K562 (cell line): Measurements from ENCODE around the gene GNAS-AS1. TPM values are rescaled to one million over a fixed set of nuclear protein-coding genes. Genes with fewer than 3 reads are reported as not detected.

Experiments used
- ATAC-seq: fragments of 200-7000 bp; cut with Tn5 transposase; 3 replicates; pipeline ENCODE4 v1.9.1; 2020; ENCODE audit warnings: moderate library complexity
- BruUV-seq: library from RNA; stranded (reverse); fragments of 400-500 nt; replicated peaks from 2 replicates; lab custom pipeline; 2021; lab: Mats Ljungman, UMichigan
- CTCF ChIA-PET: fragments of 300-600 bp; formaldehyde crosslinking; extraction: SDS; loops from one replicate; lab custom pipeline; 2021; ENCODE audit warnings: low intra/inter-chr PET ratio; lab: Yijun Ruan, JAX
- POLR2A ChIA-PET: fragments of 300-600, 350-650 bp; sonication (Branson Sonifier 250); formaldehyde crosslinking; extraction: SDS; loops from one replicate; lab custom pipeline; 2021; ENCODE audit warnings: antibody characterized with exemption, inconsistent platforms; lab: Yijun Ruan, JAX
- DNase-seq, 4 experiments: peaks; one replicate each; pipeline versions ENCODE4 v3.0.0 to v3.0.0-alpha.2; 2011 to 2018; ENCODE audit warnings: low spot score in 3 of 4, mixed read lengths in 3 of 4; ENCODE audit errors: extremely low read depth in 1 of 4
- FAIRE-seq: peaks from 2 replicates; lab custom pipeline; 2011; peaks lifted over from hg19 to GRCh38; lab: Jason Lieb, UNC
- H2AFZ ChIP-seq: 2 replicates; pipeline ENCODE4 v1.6.0; 2011; ENCODE audit warnings: low read depth, low read length, control low read depth, inconsistent platforms
- H3K27ac ChIP-seq: fragments of 200-600 bp; 3 replicates; pipeline ENCODE4 v1.8.0; 2011; ENCODE audit warnings: low read depth, mild to moderate bottlenecking, control low read depth, inconsistent platforms, low read length, moderate library complexity, mixed read lengths; ENCODE audit errors: extremely low read depth
- H3K27me3 ChIP-seq, 2 experiments: fragments of 300-600 bp in 1 of 2; 2 replicates in 1 of 2; 3 replicates in 1 of 2; pipeline versions ENCODE4 v1.6.0 to v1.8.0; 2011; ENCODE audit warnings: inconsistent platforms in 2 of 2, low read length in 2 of 2, mild to moderate bottlenecking in 1 of 2, mixed read lengths in 1 of 2, moderate library complexity in 1 of 2; ENCODE audit not compliant: control insufficient read depth in 2 of 2, insufficient read depth in 2 of 2
- H3K36me3 ChIP-seq: fragments of 300-600 bp; 3 replicates; pipeline ENCODE4 v1.8.0; 2011; ENCODE audit warnings: mild to moderate bottlenecking, low read length, inconsistent platforms; ENCODE audit not compliant: control insufficient read depth, insufficient read depth
- H3K4me1 ChIP-seq, 2 experiments: fragments of 200-600 bp in 1 of 2; replicated peaks in 1 of 2; 2 replicates in 1 of 2; 3 replicates in 1 of 2; pipeline versions ENCODE4 v1.5.1 to v1.8.0; 2011; ENCODE audit warnings: inconsistent platforms in 2 of 2, low read length in 2 of 2, mild to moderate bottlenecking in 1 of 2, mixed read lengths in 1 of 2, moderate library complexity in 1 of 2; ENCODE audit not compliant: control insufficient read depth in 2 of 2, insufficient read depth in 2 of 2
- H3K4me2 ChIP-seq: 2 replicates; pipeline ENCODE4 v1.6.1; 2011; ENCODE audit warnings: low read length, control low read depth, inconsistent platforms, mixed read lengths; ENCODE audit not compliant: insufficient read depth
- H3K4me3 ChIP-seq: fragments of 200-600 bp; sonication (generic), shearing (Covaris generic); 2 replicates; pipeline ENCODE4 v1.5.1; 2016; ENCODE audit warnings: control low read depth, inconsistent platforms
- H3K79me2 ChIP-seq: fragments of 200-600 bp; 3 replicates; pipeline ENCODE4 v1.8.0; 2011; ENCODE audit warnings: low read length, inconsistent platforms; ENCODE audit not compliant: control insufficient read depth, insufficient read depth
- H3K9ac ChIP-seq, 2 experiments: 2 replicates each; pipeline versions ENCODE4 v1.6.0 to v1.6.1; 2011; ENCODE audit warnings: low read depth in 2 of 2, low read length in 2 of 2, control low read depth in 1 of 2, inconsistent platforms in 1 of 2, mild to moderate bottlenecking in 1 of 2, mixed read lengths in 1 of 2; ENCODE audit not compliant: insufficient read depth in 1 of 2
- H3K9me1 ChIP-seq: one replicate; pipeline ENCODE4 v1.6.0; 2011; ENCODE audit warnings: inconsistent platforms, mild to moderate bottlenecking, low read length, moderate library complexity; ENCODE audit not compliant: control insufficient read depth, insufficient read depth
- H3K9me3 ChIP-seq: replicated peaks from 2 replicates; pipeline ENCODE4 v1.5.1; 2011; ENCODE audit warnings: low read depth, low read length, inconsistent platforms; ENCODE audit not compliant: control insufficient read depth, insufficient read depth
- H4K20me1 ChIP-seq: replicated peaks from 2 replicates; pipeline ENCODE4 v1.6.1; 2011; ENCODE audit warnings: low read length, inconsistent platforms, mixed read lengths; ENCODE audit not compliant: control insufficient read depth, insufficient read depth
- ATF1 ChIP-seq, 2 experiments: fragments of 450-650 bp in 1 of 2; IDR thresholded peaks; 2 replicates each; pipeline ENCODE4 v1.6.1; 2016; ENCODE audit warnings: missing compliant biosample characterization in 1 of 2, missing genetic modification characterization in 1 of 2
- GTF2A2 ChIP-seq: IDR thresholded peaks from 2 replicates; pipeline ENCODE4 v1.6.1; 2016; ENCODE audit warnings: mild to moderate bottlenecking, missing genetic modification characterization, missing compliant biosample characterization
- HEY1 ChIP-seq: fragments of 250-450 bp; sonication (Bioruptor Pico); IDR thresholded peaks from 2 replicates; pipeline ENCODE4 v1.5.0; 2020; ENCODE audit warnings: mild to moderate bottlenecking, moderate library complexity, borderline replicate concordance
- MTA2 ChIP-seq: fragments of 450-650 bp; IDR thresholded peaks from 2 replicates; pipeline ENCODE4 v1.6.1; 2016; ENCODE audit warnings: low read depth
- PCBP2 ChIP-seq: fragments of 200-400 bp; formaldehyde crosslinking; IDR thresholded peaks from 2 replicates; pipeline ENCODE4 v1.6.1; 2018; ENCODE audit warnings: low read length, low read depth, mild to moderate bottlenecking, moderate library complexity; ENCODE audit not compliant: poor library complexity, severe bottlenecking
- SMARCA5 ChIP-seq: fragments of 450-650 bp; IDR thresholded peaks from 2 replicates; pipeline ENCODE4 v1.6.1; 2016
- YY1 ChIP-seq, 3 experiments: IDR thresholded peaks; 2 replicates each; pipeline ENCODE4 v1.6.1; 2011; ENCODE audit warnings: low read length in 2 of 3, mild to moderate bottlenecking in 2 of 3, moderate library complexity in 2 of 3, borderline replicate concordance in 1 of 3, control low read depth in 1 of 3, low read depth in 1 of 3; ENCODE audit not compliant: insufficient read depth in 3 of 3, insufficient replicate concordance in 2 of 3, control insufficient read depth in 1 of 3, insufficient read length in 1 of 3; ENCODE audit errors: extremely low read depth in 1 of 3
- ZNF212 ChIP-seq: fragments of 450-650 bp; formaldehyde crosslinking; IDR thresholded peaks from 2 replicates; pipeline ENCODE4 v1.4.0; 2020; ENCODE audit warnings: mild to moderate bottlenecking
- ZNF668 ChIP-seq: fragments of 250-450 bp; sonication (Bioruptor Pico); IDR thresholded peaks from 2 replicates; pipeline ENCODE4 v1.8.0; 2022; ENCODE audit warnings: mild to moderate bottlenecking, inconsistent platforms
- WGBS: fragments of 100-300 bp; shearing (Covaris generic); methylation state at CpG from one replicate; pipeline ENCODE4 v1.1.6; 2016; ENCODE audit warnings: low coverage, mixed read lengths; ENCODE audit not compliant: insufficient coverage; ENCODE audit errors: missing lambda C conversion rate; 5-methylcytosine and 5-hydroxymethylcytosine counted together
- in situ Hi-C: fragments of 300-500 bp; cut with MboI; formaldehyde crosslinking; loops from 4 replicates; pipeline ENCODE4 v1.15.0; 2018; ENCODE audit warnings: inconsistent platforms, mixed read lengths
- intact Hi-C: fragments of 100-400 bp; cut with micrococcal nuclease; formaldehyde crosslinking; loops from 2 replicates; pipeline ENCODE4 v1.14.2; 2022
- polyA plus RNA-seq, 8 experiments: library from polyadenylated mRNA; depleted of rRNA in 4 of 8; stranded (reverse) in 5 of 8; unstranded in 3 of 8; fragments of >200 nt; fragmentation: Nextera tagmentation in 2 of 8; fragmentation: Illumina TruSeq in 1 of 8; extraction: Ambion mirVana in 2 of 8; extraction: Trizol in 1 of 8; gene quantifications; 2 replicates each; pipeline versions ENCODE4 v1.2.1 to v1.2.3, GENCODE V29; 2011 to 2014; ENCODE audit warnings: inconsistent platforms in 1 of 8, missing spikeins in 1 of 8
- total RNA-seq, 7 experiments: library from RNA; depleted of rRNA in 6 of 7; stranded (reverse); fragments of >200 nt in 6 of 7; fragmentation: Illumina TruSeq in 2 of 7; extraction: Trizol in 2 of 7; gene quantifications; 2 replicates each; pipeline versions ENCODE4 v1.2.1 to v1.2.3, GENCODE V29; 2011 to 2021; ENCODE audit warnings: low replicate concordance in 1 of 7
- TF ChIP-seq, protein P1 (sequence below): fragments of 450-650 bp; formaldehyde crosslinking; IDR thresholded peaks from 2 replicates; pipeline ENCODE4 v1.4.0; 2020; ENCODE audit warnings: mild to moderate bottlenecking, moderate library complexity
- TF ChIP-seq, protein P2 (sequence below): fragments of 450-650 bp; IDR thresholded peaks from 2 replicates; pipeline ENCODE4 v1.6.1; 2018; ENCODE audit not compliant: partially characterized antibody
- TF ChIP-seq, protein P3 (sequence below), 2 experiments: IDR thresholded peaks; 2 replicates each; pipeline ENCODE4 v1.6.1; 2012; ENCODE audit warnings: improper control_type of control experiment in 2 of 2, low read depth in 2 of 2, low read length in 2 of 2, borderline replicate concordance in 1 of 2

Gene GNAS-AS1
- total and polyA plus RNA-seq, 9 of the 15 experiments (the other 6 are each of a cell fraction or from before 2014, with no cell fraction given), result 0.04 to 2.5 (median 0.25) TPM

DNA sequence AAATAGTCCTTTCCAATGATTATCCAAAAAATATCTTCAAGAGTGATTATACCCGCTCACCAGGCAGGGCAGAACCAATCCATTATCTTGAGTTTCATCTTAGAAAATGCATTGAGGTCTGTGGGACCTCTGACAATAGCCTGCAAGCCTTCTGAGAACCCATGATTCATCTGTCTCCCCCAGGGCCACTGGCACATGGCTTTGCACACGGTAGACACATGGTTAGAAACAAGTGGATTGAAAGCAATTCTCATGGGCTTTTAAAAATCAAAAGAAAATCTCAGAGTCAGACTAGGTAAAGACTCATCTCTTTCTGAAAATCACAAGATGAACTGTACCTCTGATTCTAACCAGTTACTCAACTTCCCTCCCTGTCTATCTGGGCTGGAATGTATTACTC is 15.5 kb downstream of the GNAS-AS1 start:
- no peak for ATAC-seq
- Histone ChIP-seq H4K20me1 (peaks cover 4% of the 10 kb centered on the region; the same call in 1 of the 2 replicates), H3K27ac (no peak overlapping the region), H3K4me1 (peaks cover 0 to 10% of the 10 kb centered on the region in 2 experiments; a peak in 1 of 5 replicates), H3K36me3 (no peaks in the 10 kb centered on the region), H3K9ac (no peak overlapping the region), H3K4me3 (no peak overlapping the region), H3K27me3 (peaks cover 17 to 43% of the 10 kb centered on the region in 2 experiments), H3K9me1 (no peaks in the 10 kb centered on the region), H3K9me3 (no peaks in the 10 kb centered on the region), H3K4me2 (no peak overlapping the region), H2AFZ (no peak overlapping the region), H3K79me2 (no peaks in the 10 kb centered on the region)
- 4% methylated on average over 2 of the region's 2 CpGs for WGBS
- ChIA-PET POLR2A (no interaction called here), CTCF (no interaction called here)
- in situ Hi-C loops (no loop called here), intact Hi-C loops (loop anchor here (5.0 to 10.0 kb wide), 2 partner anchors 183 to 600 kb away; partner anchors contain the start of gene STX16)
- BruUV-seq, result no TSS peak
- DNase-seq, result no peak
- no peak for FAIRE-seq
- no peak for TF ChIP-seq ZNF668 (CRISPR knock-in tag)
- no peak for TF ChIP-seq YY1 (IDR thresholded peaks at IDR 0.05; ENCODE audit: borderline replicate concordance in 1 of 3, control insufficient read depth in 1 of 3, extremely low read depth in 1 of 3, insufficient read depth in 3 of 3, insufficient read length in 1 of 3, insufficient replicate concordance in 2 of 3, low read depth in 1 of 3, low read length in 2 of 3)
- no peak for TF ChIP-seq MTA2
- TF ChIP-seq HEY1 (CRISPR knock-in tag), result no peak
- TF ChIP-seq, protein P1, sequence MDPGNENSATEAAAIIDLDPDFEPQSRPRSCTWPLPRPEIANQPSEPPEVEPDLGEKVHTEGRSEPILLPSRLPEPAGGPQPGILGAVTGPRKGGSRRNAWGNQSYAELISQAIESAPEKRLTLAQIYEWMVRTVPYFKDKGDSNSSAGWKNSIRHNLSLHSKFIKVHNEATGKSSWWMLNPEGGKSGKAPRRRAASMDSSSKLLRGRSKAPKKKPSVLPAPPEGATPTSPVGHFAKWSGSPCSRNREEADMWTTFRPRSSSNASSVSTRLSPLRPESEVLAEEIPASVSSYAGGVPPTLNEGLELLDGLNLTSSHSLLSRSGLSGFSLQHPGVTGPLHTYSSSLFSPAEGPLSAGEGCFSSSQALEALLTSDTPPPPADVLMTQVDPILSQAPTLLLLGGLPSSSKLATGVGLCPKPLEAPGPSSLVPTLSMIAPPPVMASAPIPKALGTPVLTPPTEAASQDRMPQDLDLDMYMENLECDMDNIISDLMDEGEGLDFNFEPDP (CRISPR knock-in tag), result no peak
- no peak for TF ChIP-seq SMARCA5
- no peak for TF ChIP-seq PCBP2
- TF ChIP-seq ATF1 (CRISPR knock-in tag; IDR thresholded peaks at IDR 0.05), result no peak
- TF ChIP-seq ATF1 (tag; IDR thresholded peaks at IDR 0.05), result no peak
- TF ChIP-seq GTF2A2 (tag), result no peak
- TF ChIP-seq, protein P2, sequence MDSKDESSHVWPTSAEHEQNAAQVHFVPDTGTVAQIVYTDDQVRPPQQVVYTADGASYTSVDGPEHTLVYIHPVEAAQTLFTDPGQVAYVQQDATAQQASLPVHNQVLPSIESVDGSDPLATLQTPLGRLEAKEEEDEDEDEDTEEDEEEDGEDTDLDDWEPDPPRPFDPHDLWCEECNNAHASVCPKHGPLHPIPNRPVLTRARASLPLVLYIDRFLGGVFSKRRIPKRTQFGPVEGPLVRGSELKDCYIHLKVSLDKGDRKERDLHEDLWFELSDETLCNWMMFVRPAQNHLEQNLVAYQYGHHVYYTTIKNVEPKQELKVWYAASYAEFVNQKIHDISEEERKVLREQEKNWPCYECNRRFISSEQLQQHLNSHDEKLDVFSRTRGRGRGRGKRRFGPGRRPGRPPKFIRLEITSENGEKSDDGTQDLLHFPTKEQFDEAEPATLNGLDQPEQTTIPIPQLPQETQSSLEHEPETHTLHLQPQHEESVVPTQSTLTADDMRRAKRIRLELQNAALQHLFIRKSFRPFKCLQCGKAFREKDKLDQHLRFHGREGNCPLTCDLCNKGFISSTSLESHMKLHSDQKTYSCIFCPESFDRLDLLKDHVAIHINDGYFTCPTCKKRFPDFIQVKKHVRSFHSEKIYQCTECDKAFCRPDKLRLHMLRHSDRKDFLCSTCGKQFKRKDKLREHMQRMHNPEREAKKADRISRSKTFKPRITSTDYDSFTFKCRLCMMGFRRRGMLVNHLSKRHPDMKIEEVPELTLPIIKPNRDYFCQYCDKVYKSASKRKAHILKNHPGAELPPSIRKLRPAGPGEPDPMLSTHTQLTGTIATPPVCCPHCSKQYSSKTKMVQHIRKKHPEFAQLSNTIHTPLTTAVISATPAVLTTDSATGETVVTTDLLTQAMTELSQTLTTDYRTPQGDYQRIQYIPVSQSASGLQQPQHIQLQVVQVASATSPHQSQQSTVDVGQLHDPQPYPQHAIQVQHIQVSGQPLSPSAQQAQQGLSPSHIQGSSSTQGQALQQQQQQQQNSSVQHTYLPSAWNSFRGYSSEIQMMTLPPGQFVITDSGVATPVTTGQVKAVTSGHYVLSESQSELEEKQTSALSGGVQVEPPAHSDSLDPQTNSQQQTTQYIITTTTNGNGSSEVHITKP, result no peak
- TF ChIP-seq ZNF212 (CRISPR knock-in tag), result no peak
- TF ChIP-seq, protein P3, sequence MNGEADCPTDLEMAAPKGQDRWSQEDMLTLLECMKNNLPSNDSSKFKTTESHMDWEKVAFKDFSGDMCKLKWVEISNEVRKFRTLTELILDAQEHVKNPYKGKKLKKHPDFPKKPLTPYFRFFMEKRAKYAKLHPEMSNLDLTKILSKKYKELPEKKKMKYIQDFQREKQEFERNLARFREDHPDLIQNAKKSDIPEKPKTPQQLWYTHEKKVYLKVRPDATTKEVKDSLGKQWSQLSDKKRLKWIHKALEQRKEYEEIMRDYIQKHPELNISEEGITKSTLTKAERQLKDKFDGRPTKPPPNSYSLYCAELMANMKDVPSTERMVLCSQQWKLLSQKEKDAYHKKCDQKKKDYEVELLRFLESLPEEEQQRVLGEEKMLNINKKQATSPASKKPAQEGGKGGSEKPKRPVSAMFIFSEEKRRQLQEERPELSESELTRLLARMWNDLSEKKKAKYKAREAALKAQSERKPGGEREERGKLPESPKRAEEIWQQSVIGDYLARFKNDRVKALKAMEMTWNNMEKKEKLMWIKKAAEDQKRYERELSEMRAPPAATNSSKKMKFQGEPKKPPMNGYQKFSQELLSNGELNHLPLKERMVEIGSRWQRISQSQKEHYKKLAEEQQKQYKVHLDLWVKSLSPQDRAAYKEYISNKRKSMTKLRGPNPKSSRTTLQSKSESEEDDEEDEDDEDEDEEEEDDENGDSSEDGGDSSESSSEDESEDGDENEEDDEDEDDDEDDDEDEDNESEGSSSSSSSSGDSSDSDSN (IDR thresholded peaks at IDR 0.05; ENCODE audit: borderline replicate concordance in 1 of 2, low read depth in 2 of 2, low read length in 2 of 2), result no peak
- TF ChIP-seq, all 486 proteins: peak for 0
